Neural cell (in vitro differentiated cells): Measurements from ENCODE around the gene TET1. TPM values are rescaled to one million over a fixed set of nuclear protein-coding genes. Genes with fewer than 3 reads are reported as not detected.

Experiments used
- H2AFZ ChIP-seq: fragments of 200-600, 300-800 bp; sonication (generic), shearing (Covaris generic); 2 replicates; pipeline ENCODE4 v1.6.0; 2014; ENCODE audit warnings: low read depth, mild to moderate bottlenecking, antibody characterized with exemption, low read length, moderate library complexity
- H3F3A ChIP-seq: fragments of 200-600 bp; shearing (Covaris generic); 2 replicates; pipeline ENCODE4 v1.6.1; 2016; ENCODE audit warnings: mild to moderate bottlenecking, moderate library complexity, mixed read lengths, antibody characterized with exemption, low read length; ENCODE audit not compliant: insufficient read depth, poor library complexity, severe bottlenecking
- H3K27ac ChIP-seq: fragments of 200-600, 300-800 bp; sonication (generic), shearing (Covaris generic); 2 replicates; pipeline ENCODE4 v1.5.1; 2014; ENCODE audit warnings: mild to moderate bottlenecking, low read length, moderate library complexity
- H3K27me3 ChIP-seq: fragments of 300-800, 200-600 bp; sonication (generic), shearing (Covaris generic); 2 replicates; pipeline ENCODE4 v1.6.0; 2014; ENCODE audit warnings: mild to moderate bottlenecking, low read depth, low read length, moderate library complexity; ENCODE audit not compliant: insufficient read depth
- H3K36me3 ChIP-seq: fragments of 300-800, 200-600 bp; sonication (generic), shearing (Covaris generic); 2 replicates; pipeline ENCODE4 v1.5.1; 2014; ENCODE audit warnings: mild to moderate bottlenecking, antibody characterized with exemption, low read length, moderate library complexity; ENCODE audit not compliant: insufficient read depth
- H3K4me2 ChIP-seq: fragments of 300-800, 200-600 bp; sonication (generic), shearing (Covaris generic); 2 replicates; pipeline ENCODE4 v1.6.0; 2014; ENCODE audit warnings: mild to moderate bottlenecking, low read length
- H3K4me3 ChIP-seq: fragments of 300-800, 200-600 bp; sonication (generic), shearing (Covaris generic); 2 replicates; pipeline ENCODE4 v1.5.1; 2014; ENCODE audit warnings: mild to moderate bottlenecking, low read length, moderate library complexity
- H3K79me2 ChIP-seq: fragments of 200-600 bp; shearing (Covaris generic); replicated peaks from 2 replicates; pipeline ENCODE4 v1.6.0; 2014; ENCODE audit warnings: mild to moderate bottlenecking, low read length, moderate library complexity; ENCODE audit not compliant: insufficient read depth
- H3K9ac ChIP-seq: fragments of 300-800, 200-600 bp; sonication (generic), shearing (Covaris generic); 2 replicates; pipeline ENCODE4 v1.6.1; 2016; ENCODE audit warnings: mild to moderate bottlenecking, low read length, mixed read lengths
- H3K9me2 ChIP-seq: fragments of 200-600 bp; shearing (Covaris generic); 2 replicates; pipeline ENCODE4 v1.6.1; 2016; ENCODE audit warnings: mild to moderate bottlenecking, low read length, mixed read lengths; ENCODE audit not compliant: insufficient read depth
- H3K9me3 ChIP-seq: fragments of 200-600, 300-800 bp; sonication (generic), shearing (Covaris generic); 2 replicates; pipeline ENCODE4 v1.6.1; 2016; ENCODE audit warnings: mild to moderate bottlenecking, mixed run types, low read length, moderate library complexity, mixed read lengths
- H4K20me1 ChIP-seq: fragments of 200-600 bp; shearing (Covaris generic); 2 replicates; pipeline ENCODE4 v1.6.1; 2016; ENCODE audit warnings: mild to moderate bottlenecking, mixed run types; ENCODE audit not compliant: insufficient read depth
- CTCF ChIP-seq: fragments of 450-650 bp; IDR thresholded peaks from 2 replicates; pipeline ENCODE4 v1.5.1; 2014; ENCODE audit warnings: antibody characterized with exemption, mild to moderate bottlenecking, moderate library complexity; ENCODE audit not compliant: poor library complexity, severe bottlenecking
- EP300 ChIP-seq: fragments of 450-650 bp; conservative IDR thresholded peaks from 2 replicates; pipeline ENCODE4 v1.6.1; 2014; ENCODE audit warnings: antibody characterized with exemption, mild to moderate bottlenecking, moderate library complexity; ENCODE audit not compliant: poor library complexity, severe bottlenecking
- EZH2 ChIP-seq: fragments of 200-600, 300-800 bp; shearing (Covaris generic), sonication (generic); IDR thresholded peaks from 2 replicates; pipeline ENCODE4 v1.6.1; 2014; ENCODE audit warnings: antibody characterized with exemption, low read length, borderline replicate concordance, mild to moderate bottlenecking; ENCODE audit not compliant: insufficient read depth, poor library complexity, severe bottlenecking
- MXI1 ChIP-seq: fragments of 450-650 bp; conservative IDR thresholded peaks from 2 replicates; pipeline ENCODE4 v1.6.1; 2014; ENCODE audit warnings: antibody characterized with exemption, mild to moderate bottlenecking; ENCODE audit not compliant: poor library complexity, severe bottlenecking
- POLR2AphosphoS5 ChIP-seq: IDR thresholded peaks from 2 replicates; pipeline ENCODE4 v1.6.1; 2012
- RAD21 ChIP-seq: fragments of 450-650 bp; conservative IDR thresholded peaks from 2 replicates; pipeline ENCODE4 v1.6.1; 2014; ENCODE audit warnings: antibody characterized with exemption, mild to moderate bottlenecking, moderate library complexity
- REST ChIP-seq: IDR thresholded peaks from 2 replicates; pipeline ENCODE4 v1.6.1; 2012; ENCODE audit warnings: borderline replicate concordance
- SMC3 ChIP-seq: fragments of 450-650 bp; conservative IDR thresholded peaks from 2 replicates; pipeline ENCODE4 v1.6.1; 2014; ENCODE audit warnings: antibody characterized with exemption, mild to moderate bottlenecking, moderate library complexity; ENCODE audit not compliant: poor library complexity
- TAF1 ChIP-seq: IDR thresholded peaks from 2 replicates; pipeline ENCODE4 v1.6.1; 2012; ENCODE audit warnings: low read depth
- polyA plus RNA-seq: library from polyadenylated mRNA; depleted of rRNA; stranded (reverse); fragments of >200 nt; gene quantifications from 2 replicates; pipeline ENCODE4 v1.2.3, GENCODE V29; 2014

The TET1 gene
- polyA plus RNA-seq, 1 donor from 2014 or later, result 3.6 TPM

GRCh38 chr10:68721673-68722335, 161.7 kb downstream of the TET1 start:
- Histone ChIP-seq H3K79me2 (peaks cover 35% of the 10 kb centered on the region), H3K9me2 (no peaks in the 10 kb centered on the region), H2AFZ (peak overlapping the region; percentile 84)

GRCh38 chr10:68725016-68725415, 164.9 kb downstream of the TET1 start:
- Histone ChIP-seq H3K27ac (no peak overlapping the region), H3K27me3 (no peaks in the 10 kb centered on the region), H4K20me1 (no peaks in the 10 kb centered on the region), H3K79me2 (peaks cover 52% of the 10 kb centered on the region), H3F3A (no peaks in the 10 kb centered on the region), H3K36me3 (no peaks in the 10 kb centered on the region), H3K4me3 (no peak overlapping the region), H3K9me2 (no peaks in the 10 kb centered on the region), H3K9me3 (no peaks in the 10 kb centered on the region), H2AFZ (no peak overlapping the region), H3K4me2 (no peak overlapping the region), H3K9ac (no peak overlapping the region)
- TF ChIP-seq TAF1, result no peak

More at GRCh38 chr10:68721673-68722335, 161.7 kb downstream of the TET1 start:
- Histone ChIP-seq H3K36me3 (no peaks in the 10 kb centered on the region), H3K27ac (peak overlapping the region; percentile 95), H3K27me3 (no peaks in the 10 kb centered on the region), H3K4me3 (peak overlapping the region; percentile 98), H3K9me3 (no peaks in the 10 kb centered on the region), H3K4me2 (peak overlapping the region; percentile 94), H4K20me1 (no peaks in the 10 kb centered on the region), H3K9ac (peak overlapping the region; percentile 98), H3F3A (no peaks in the 10 kb centered on the region)
- TF ChIP-seq MXI1 (peak; percentile 29), CTCF (no peak)

GRCh38 chr10:68727146-68727545, 167.0 kb downstream of the TET1 start:
- Histone ChIP-seq H3K36me3 (no peaks in the 10 kb centered on the region), H3K4me3 (no peak overlapping the region), H3F3A (no peaks in the 10 kb centered on the region), H3K9me2 (no peaks in the 10 kb centered on the region), H3K27ac (no peak overlapping the region), H2AFZ (no peak overlapping the region), H3K27me3 (no peaks in the 10 kb centered on the region), H4K20me1 (no peaks in the 10 kb centered on the region), H3K4me2 (no peak overlapping the region), H3K9ac (no peak overlapping the region), H3K79me2 (peaks cover 52% of the 10 kb centered on the region), H3K9me3 (no peaks in the 10 kb centered on the region)
- TF ChIP-seq TAF1, result no peak
- TF ChIP-seq SMC3, result no peak
- no peak for TF ChIP-seq MXI1

GRCh38 chr10:68732651-68733050, 172.5 kb downstream of the TET1 start:
- Histone ChIP-seq H3K4me3 (no peak overlapping the region), H3K9ac (no peak overlapping the region), H3K4me2 (no peak overlapping the region), H3K27ac (no peak overlapping the region), H3K9me3 (no peaks in the 10 kb centered on the region), H4K20me1 (no peaks in the 10 kb centered on the region), H3K27me3 (no peaks in the 10 kb centered on the region), H3K79me2 (peaks cover 40% of the 10 kb centered on the region), H3K36me3 (peaks cover 17% of the 10 kb centered on the region), H3F3A (no peaks in the 10 kb centered on the region), H3K9me2 (no peaks in the 10 kb centered on the region), H2AFZ (no peak overlapping the region)
- TF ChIP-seq REST (no peak), EZH2 (no peak), MXI1 (no peak), RAD21 (no peak), TAF1 (no peak), EP300 (no peak), CTCF (no peak), POLR2AphosphoS5 (no peak), SMC3 (no peak)
